GM12801 (cell line): ENCODE measurements around the gene NUP153.

ENCODE experiments used
- TF ChIP-seq, protein P1 (sequence below): IDR thresholded peaks from one replicate; pipeline ENCODE4 v1.5.1; 2011; ENCODE audit warnings: control low read depth; ENCODE audit not compliant: insufficient read length; ENCODE audit errors: extremely low read depth

NUP153 gene

DNA sequence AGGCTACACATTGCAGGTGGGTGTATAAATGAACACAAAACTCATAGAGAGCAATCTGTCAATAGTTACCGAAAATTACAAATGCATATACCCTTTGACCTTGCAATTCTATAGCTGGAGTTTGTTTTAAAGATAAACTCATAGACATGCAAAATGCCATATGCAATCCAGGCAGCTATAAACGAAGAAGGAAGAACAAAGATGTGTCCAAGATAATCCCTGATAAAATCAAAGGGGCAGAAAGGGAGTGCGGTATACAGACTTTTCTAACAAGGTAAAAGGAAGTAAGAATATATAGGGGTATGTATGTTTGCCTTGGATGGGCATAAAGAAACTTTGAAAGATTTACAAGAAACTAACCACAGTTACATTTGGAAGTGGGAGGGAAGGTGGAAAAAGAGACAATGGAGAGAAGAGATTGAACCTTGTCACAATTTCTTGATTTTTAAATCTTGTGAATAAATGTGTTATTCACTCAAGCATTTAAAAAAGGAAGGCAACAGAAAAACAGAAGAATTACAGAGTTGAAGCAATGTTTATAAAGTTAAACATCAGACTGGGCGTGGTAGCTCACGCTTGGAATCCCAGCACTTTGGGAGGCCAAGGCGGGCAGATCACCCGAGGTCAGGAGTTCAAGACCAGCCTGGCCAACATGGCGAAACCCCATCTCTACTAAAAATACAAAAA is 76.8 kb downstream of the NUP153 start:
- TF ChIP-seq, protein P1, sequence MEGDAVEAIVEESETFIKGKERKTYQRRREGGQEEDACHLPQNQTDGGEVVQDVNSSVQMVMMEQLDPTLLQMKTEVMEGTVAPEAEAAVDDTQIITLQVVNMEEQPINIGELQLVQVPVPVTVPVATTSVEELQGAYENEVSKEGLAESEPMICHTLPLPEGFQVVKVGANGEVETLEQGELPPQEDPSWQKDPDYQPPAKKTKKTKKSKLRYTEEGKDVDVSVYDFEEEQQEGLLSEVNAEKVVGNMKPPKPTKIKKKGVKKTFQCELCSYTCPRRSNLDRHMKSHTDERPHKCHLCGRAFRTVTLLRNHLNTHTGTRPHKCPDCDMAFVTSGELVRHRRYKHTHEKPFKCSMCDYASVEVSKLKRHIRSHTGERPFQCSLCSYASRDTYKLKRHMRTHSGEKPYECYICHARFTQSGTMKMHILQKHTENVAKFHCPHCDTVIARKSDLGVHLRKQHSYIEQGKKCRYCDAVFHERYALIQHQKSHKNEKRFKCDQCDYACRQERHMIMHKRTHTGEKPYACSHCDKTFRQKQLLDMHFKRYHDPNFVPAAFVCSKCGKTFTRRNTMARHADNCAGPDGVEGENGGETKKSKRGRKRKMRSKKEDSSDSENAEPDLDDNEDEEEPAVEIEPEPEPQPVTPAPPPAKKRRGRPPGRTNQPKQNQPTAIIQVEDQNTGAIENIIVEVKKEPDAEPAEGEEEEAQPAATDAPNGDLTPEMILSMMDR, result no peak

DNA sequence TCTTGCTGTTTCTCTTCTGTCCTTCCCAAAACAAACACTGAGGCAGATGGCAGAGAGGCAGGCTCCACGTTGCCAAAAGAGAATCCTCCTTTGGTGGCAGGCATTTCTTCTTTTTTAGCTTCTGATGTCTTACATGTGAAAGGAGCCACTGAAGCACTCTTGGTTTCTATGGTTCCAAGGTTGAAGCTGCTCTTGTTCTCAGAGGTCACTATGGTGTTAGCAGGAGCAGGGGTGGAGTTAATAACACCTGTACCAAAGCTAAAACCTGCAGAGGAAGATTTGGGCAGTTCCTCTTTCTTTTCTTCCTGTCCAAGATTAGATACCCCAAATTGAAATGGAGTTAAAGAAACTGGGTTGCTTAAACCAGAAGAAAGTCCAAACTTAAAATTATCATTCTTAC is 77.9 kb downstream of the NUP153 start:
- TF ChIP-seq, protein P1, result no peak

DNA sequence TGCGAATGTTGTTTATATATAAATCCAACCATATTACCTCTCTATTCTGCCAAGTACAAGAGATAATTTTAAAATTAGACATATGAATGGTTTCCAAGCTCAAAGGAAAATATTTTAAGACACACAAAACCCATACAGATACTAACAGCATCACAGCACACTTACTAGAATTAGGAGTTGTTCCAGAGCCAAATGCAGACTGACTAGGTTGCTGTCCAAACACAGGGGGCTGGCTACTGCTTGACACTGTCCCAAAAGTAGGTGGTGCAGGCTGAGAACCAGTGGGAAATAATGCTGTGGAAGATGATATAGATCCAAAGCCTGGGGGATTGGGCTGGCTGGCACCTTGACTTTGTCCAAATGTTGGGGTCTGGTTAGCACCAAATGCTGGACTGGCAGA is 82.3 kb downstream of the NUP153 start:
- TF ChIP-seq, protein P1, result no peak

DNA sequence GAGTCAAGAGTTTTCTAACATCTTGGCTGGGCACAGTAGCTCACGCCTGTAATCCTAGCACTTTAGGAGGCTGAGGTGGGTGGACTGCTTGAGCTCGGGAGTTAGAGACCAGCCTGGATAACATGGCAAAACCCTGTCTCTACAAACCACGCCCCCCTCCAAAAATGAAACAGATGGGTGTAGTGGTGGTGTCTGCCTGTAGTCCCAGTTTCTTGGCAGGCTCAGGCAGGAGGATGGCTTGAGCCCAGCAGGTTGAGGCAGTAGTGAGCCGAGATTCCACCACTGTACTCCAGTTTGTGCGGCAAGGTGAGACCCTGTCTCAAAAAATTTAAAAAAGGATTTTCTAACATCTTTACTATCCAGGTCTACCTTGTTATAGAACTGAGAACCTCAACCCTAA is 84.6 kb downstream of the NUP153 start:
- TF ChIP-seq, protein P1, result no peak

DNA sequence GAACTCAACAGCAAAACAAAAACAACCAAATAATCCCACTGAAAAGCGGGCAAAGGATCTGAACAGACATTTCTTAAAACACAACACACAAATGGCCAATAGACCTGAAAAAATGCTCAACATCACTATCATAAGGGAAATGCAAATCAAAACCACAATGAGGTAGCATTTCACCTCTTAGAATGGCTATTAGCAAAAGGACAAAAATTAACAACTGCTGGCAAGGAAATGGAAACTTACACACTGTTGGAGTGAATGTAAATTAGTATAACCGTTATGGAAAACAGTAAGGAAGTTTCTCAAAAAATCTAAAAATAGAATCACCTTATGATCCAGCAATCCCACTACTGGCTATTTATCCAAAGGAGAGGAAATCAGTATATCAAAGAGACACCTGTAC is 85.7 kb downstream of the NUP153 start:
- TF ChIP-seq, protein P1, result no peak

DNA sequence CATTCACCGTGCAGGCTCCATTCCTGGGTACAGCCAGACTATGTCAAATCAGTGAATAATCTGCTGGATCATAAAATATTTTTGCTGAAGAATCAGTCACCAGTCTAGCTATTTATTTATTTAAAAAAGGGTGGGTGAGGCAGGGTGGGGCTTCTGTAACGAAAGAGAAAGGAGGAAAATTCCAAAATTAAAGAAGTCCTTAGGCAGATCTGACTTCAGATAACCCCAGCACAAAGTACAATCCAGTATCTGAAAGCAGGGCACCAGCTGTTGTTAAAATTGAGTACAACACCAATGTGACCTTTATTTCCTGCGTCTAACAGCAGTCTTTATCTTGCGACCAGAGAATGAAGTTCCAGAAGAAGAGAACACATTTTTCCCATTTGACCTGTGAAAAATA is 90.9 kb downstream of the NUP153 start:
- TF ChIP-seq, protein P1, result no peak

DNA sequence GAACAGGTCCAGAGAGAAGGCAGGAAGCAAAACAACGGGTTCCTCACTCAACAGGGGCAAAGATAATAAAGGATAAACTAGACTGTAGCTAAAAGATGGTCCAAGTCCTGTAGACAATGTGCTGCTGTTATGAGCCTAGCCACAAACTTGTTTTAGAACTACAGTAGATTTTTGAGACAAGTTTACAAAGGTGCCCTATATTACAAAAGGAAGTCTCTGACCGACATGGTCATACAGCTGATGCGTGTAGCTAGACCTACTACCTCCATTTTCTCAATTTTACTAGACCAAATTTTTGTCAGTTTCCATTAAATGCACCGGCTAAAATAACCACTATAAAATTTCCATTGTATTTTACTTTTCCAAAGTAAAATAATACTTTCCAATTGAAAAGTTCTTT is 94.7 kb downstream of the NUP153 start:
- TF ChIP-seq, protein P1, result no peak
